PC-3 (cell line): ENCODE results near the gene IQGAP1. TPM values are rescaled to one million over a fixed set of nuclear protein-coding genes. Genes with fewer than 3 reads are reported as not detected.

Source experiments
- ATAC-seq: fragments of 200-7000 bp; cut with Tn5 transposase; 2 replicates; pipeline ENCODE4 v1.9.1; 2020; ENCODE audit warnings: mild to moderate bottlenecking, moderate library complexity
- BruUV-seq: library from RNA; stranded (reverse); fragments of 400-500 nt; replicated peaks from 2 replicates; lab custom pipeline; 2021; lab: Mats Ljungman, UMichigan
- CTCF ChIA-PET: fragments of 300-600 bp; sonication (Branson Sonifier 250); formaldehyde crosslinking; loops from one replicate; lab custom pipeline; 2022; ENCODE audit warnings: antibody characterized with exemption; lab: Charles Lee
- POLR2A ChIA-PET: fragments of 300-600 bp; sonication (Branson Sonifier 250); formaldehyde crosslinking; loops from one replicate; lab custom pipeline; 2022; ENCODE audit warnings: antibody characterized with exemption; ENCODE audit not compliant: unreplicated experiment; lab: Charles Lee
- DNase-seq: peaks from one replicate; pipeline ENCODE4 v3.0.0-alpha.2; 2015
- H2AFZ ChIP-seq: fragments of 300-600 bp; sonication (generic); 2 replicates; pipeline ENCODE4 v1.6.0; 2016; ENCODE audit warnings: antibody characterized with exemption, low read length
- H3F3A ChIP-seq: fragments of 300-600 bp; sonication (generic); one replicate; pipeline ENCODE4 v1.6.0; 2017; ENCODE audit warnings: antibody characterized with exemption, low read length, control low read depth, mild to moderate bottlenecking; ENCODE audit not compliant: unreplicated experiment
- H3K27ac ChIP-seq: fragments of 300-600 bp; sonication (generic); 2 replicates; pipeline ENCODE4 v1.5.1; 2016; ENCODE audit warnings: mild to moderate bottlenecking, low read length
- H3K27me3 ChIP-seq: fragments of 300-600 bp; sonication (generic); 2 replicates; pipeline ENCODE4 v1.6.1; 2016; ENCODE audit warnings: low read length, mixed read lengths
- H3K36me3 ChIP-seq: fragments of 300-600 bp; sonication (generic); 2 replicates; pipeline ENCODE4 v1.6.1; 2016; ENCODE audit warnings: low read depth, mixed run types, low read length, mixed read lengths
- H3K4me1 ChIP-seq: fragments of 300-600 bp; sonication (generic); 2 replicates; pipeline ENCODE4 v1.5.1; 2016; ENCODE audit warnings: low read length; ENCODE audit not compliant: insufficient read depth
- H3K4me2 ChIP-seq: fragments of 300-600 bp; sonication (generic); 2 replicates; pipeline ENCODE4 v1.6.0; 2016; ENCODE audit warnings: low read length
- H3K4me3 ChIP-seq: fragments of 300-600 bp; sonication (generic); 2 replicates; pipeline ENCODE4 v1.5.1; 2016; ENCODE audit warnings: mild to moderate bottlenecking, low read length, mixed read lengths
- H3K79me2 ChIP-seq: fragments of 300-600 bp; sonication (generic); 2 replicates; pipeline ENCODE4 v1.6.1; 2017; ENCODE audit warnings: low read length, mixed read lengths
- H3K9ac ChIP-seq: fragments of 300-600 bp; sonication (generic); 2 replicates; pipeline ENCODE4 v1.6.0; 2016; ENCODE audit warnings: mild to moderate bottlenecking, low read length
- H3K9me2 ChIP-seq: fragments of 300-600 bp; sonication (generic); replicated peaks from 2 replicates; pipeline ENCODE4 v1.6.1; 2016; ENCODE audit warnings: mixed run types, low read length, mixed read lengths
- H3K9me3 ChIP-seq: fragments of 300-600 bp; sonication (generic); 2 replicates; pipeline ENCODE4 v1.6.1; 2016; ENCODE audit warnings: low read length, mixed read lengths
- H4K20me1 ChIP-seq: fragments of 300-600 bp; sonication (generic); 2 replicates; pipeline ENCODE4 v1.6.1; 2016; ENCODE audit warnings: low read length, mixed read lengths
- EZH2 ChIP-seq: fragments of 300-600 bp; sonication (generic); IDR thresholded peaks from one replicate; pipeline ENCODE4 v1.6.1; 2017; ENCODE audit warnings: antibody characterized with exemption, mild to moderate bottlenecking, low read length; ENCODE audit not compliant: unreplicated experiment
- EZH2phosphoT487 ChIP-seq: fragments of 300-600 bp; sonication (generic); IDR thresholded peaks from 2 replicates; pipeline ENCODE4 v1.6.1; 2018; ENCODE audit warnings: mild to moderate bottlenecking, antibody characterized with exemption, low read length, borderline replicate concordance
- intact Hi-C: fragments of 100-400 bp; cut with micrococcal nuclease; formaldehyde crosslinking; loops from 2 replicates; pipeline ENCODE4 v1.9.0; 2023
- total RNA-seq: library from RNA; depleted of rRNA; stranded (reverse); fragments of >200 nt; gene quantifications from 2 replicates; pipeline ENCODE4 v1.2.3, GENCODE V29; 2014
- TF ChIP-seq, protein P1 (sequence below): fragments of 300-600 bp; sonication (generic); conservative IDR thresholded peaks from 2 replicates; pipeline ENCODE4 v1.5.1; 2017; ENCODE audit warnings: antibody characterized with exemption, low read depth, mild to moderate bottlenecking, low read length

The IQGAP1 gene
- total RNA-seq, 1 experiment from 2014 or later, result 139 TPM

DNA sequence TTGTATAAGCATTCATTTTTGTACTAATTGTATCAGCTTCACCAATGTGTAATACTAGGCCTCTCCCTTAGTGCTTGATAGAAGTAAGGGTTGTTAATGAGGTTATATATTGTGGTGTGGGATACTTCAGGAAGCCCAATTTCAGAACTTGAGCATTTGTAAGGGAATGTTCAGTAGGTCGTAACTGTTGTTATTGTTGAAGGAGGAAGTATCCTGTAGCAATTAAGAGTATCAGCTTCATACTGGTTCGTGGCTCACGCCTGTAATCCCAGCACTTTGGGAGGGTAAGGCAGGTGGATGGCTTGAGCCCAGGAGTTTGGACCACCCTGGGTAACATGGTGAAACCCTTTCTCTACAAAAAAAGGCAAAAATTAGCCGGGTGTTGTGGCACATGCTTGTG, 30.6 kb downstream of the IQGAP1 start:
- ChIA-PET CTCF (no interaction called here), POLR2A (no interaction called here)
- no TSS peak for BruUV-seq
- peaks cover 7% of the 10 kb centered on the region for H3F3A ChIP-seq
- H3K36me3 ChIP-seq, result no peaks in the 10 kb centered on the region
- H3K9ac ChIP-seq, result no peak overlapping the region
- no peak overlapping the region for H3K4me3 ChIP-seq
- no peak for DNase-seq
- peaks cover 8% of the 10 kb centered on the region; the same call in 1 of the 2 replicates for H4K20me1 ChIP-seq
- H3K27me3 ChIP-seq, result no peaks in the 10 kb centered on the region
- H3K9me2 ChIP-seq, result no peaks in the 10 kb centered on the region
- peak overlapping the region; percentile 82 for H3K4me2 ChIP-seq
- intact Hi-C loops, result no loop called here
- no peak overlapping the region for H2AFZ ChIP-seq
- peak overlapping the region; percentile 77 for H3K27ac ChIP-seq
- TF ChIP-seq EZH2phosphoT487 (no peak), EZH2 (no peak)
- TF ChIP-seq, protein P1, sequence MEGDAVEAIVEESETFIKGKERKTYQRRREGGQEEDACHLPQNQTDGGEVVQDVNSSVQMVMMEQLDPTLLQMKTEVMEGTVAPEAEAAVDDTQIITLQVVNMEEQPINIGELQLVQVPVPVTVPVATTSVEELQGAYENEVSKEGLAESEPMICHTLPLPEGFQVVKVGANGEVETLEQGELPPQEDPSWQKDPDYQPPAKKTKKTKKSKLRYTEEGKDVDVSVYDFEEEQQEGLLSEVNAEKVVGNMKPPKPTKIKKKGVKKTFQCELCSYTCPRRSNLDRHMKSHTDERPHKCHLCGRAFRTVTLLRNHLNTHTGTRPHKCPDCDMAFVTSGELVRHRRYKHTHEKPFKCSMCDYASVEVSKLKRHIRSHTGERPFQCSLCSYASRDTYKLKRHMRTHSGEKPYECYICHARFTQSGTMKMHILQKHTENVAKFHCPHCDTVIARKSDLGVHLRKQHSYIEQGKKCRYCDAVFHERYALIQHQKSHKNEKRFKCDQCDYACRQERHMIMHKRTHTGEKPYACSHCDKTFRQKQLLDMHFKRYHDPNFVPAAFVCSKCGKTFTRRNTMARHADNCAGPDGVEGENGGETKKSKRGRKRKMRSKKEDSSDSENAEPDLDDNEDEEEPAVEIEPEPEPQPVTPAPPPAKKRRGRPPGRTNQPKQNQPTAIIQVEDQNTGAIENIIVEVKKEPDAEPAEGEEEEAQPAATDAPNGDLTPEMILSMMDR, result no peak
- ATAC-seq, result no peak
- peaks cover 82% of the 10 kb centered on the region for H3K79me2 ChIP-seq
- peaks cover 52% of the 10 kb centered on the region for H3K4me1 ChIP-seq
- H3K9me3 ChIP-seq, result no peaks in the 10 kb centered on the region

DNA sequence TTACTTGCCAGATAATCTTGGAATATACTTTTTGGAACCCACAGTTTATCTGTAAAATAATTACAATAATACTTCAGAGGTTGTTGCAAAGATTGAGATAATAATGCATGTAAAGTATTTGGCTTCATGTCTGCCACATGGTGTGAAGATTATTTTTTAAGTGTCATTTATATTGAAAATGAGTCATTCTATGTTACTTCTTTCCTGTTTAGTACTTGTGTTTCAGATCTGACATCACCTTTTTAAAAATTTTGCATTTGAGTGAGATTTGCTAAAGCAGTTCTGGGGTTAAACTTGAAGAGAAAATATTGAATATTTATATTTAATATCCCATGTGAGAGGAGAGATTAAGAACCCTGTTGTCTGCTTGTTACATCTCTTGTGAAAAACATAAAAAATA, 31.2 kb downstream of the IQGAP1 start:
- ATAC-seq (no peak; the same call in 1 of the 2 replicates), DNase-seq (no peak)
- ChIA-PET CTCF (no interaction called here), POLR2A (interaction anchor here (0.6 to 0.7 kb wide), 2 partner anchors 15 to 32 kb away, joined by 5 to 9 read pairs; no protein-coding TSS in a partner anchor)
- H3K4me2 ChIP-seq, result peak overlapping the region; percentile 82
- TF ChIP-seq EZH2 (no peak), EZH2phosphoT487 (no peak)
- TF ChIP-seq, protein P1, result no peak
- H3K9ac ChIP-seq, result no peak overlapping the region
- H3K9me3 ChIP-seq, result no peaks in the 10 kb centered on the region
- BruUV-seq, result no TSS peak
- no peaks in the 10 kb centered on the region for H3K36me3 ChIP-seq
- no peak overlapping the region; the same call in 1 of the 2 replicates for H3K4me3 ChIP-seq
- no peaks in the 10 kb centered on the region for H3K27me3 ChIP-seq
- peaks cover 84% of the 10 kb centered on the region for H3K79me2 ChIP-seq
- H3F3A ChIP-seq, result peaks cover 6% of the 10 kb centered on the region
- no peak overlapping the region for H2AFZ ChIP-seq
- intact Hi-C loops, result no loop called here
- H3K9me2 ChIP-seq, result no peaks in the 10 kb centered on the region
- H4K20me1 ChIP-seq, result peaks cover 9% of the 10 kb centered on the region; the same call in 1 of the 2 replicates
- peaks cover 47% of the 10 kb centered on the region for H3K4me1 ChIP-seq
- H3K27ac ChIP-seq, result peak overlapping the region; percentile 77

DNA sequence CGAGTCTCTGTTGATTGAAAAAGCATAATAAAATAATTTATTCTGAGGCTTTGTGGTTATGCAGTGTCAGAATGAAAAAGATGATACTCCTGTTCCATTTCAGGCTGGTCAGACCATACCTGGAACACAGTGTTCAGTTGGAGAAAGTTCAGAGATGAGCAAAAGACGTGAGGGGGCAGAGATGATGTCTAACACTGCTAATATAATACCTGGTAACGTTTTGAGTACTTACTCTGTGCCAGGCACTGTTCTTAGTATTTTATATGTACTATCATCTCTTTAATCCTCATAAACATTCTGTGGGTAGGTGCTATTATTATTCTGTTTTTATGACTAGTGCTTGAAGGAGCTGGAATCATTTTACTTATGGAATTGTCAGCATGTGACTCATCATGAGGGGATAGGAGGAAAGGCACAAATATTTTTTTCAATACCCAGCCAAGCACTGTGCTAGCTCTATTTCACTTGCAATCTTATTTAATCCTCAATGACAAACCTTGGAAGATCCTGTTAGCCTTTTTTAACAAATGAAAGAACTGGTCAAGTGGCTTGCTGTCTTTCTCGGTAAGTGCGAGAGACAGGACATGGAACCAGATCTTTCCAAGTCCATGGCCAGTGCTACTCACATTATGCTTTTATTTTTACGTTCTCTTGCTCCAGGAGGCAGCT, 31.8 kb downstream of the IQGAP1 start:
- Histone ChIP-seq H3K9ac (peak overlapping the region; percentile 23; the same call in 1 of the 2 replicates), H3K4me3 (peak overlapping the region; percentile 50; the same call in 1 of the 2 replicates), H3K9me3 (no peaks in the 10 kb centered on the region), H3K27ac (peak overlapping the region; percentile 77), H3K9me2 (no peaks in the 10 kb centered on the region), H3K79me2 (peaks cover 80% of the 10 kb centered on the region), H3K4me2 (peak overlapping the region; percentile 82), H3K36me3 (no peaks in the 10 kb centered on the region), H4K20me1 (peaks cover 9% of the 10 kb centered on the region; the same call in 1 of the 2 replicates), H2AFZ (no peak overlapping the region), H3K4me1 (peaks cover 41% of the 10 kb centered on the region), H3F3A (peaks cover 6% of the 10 kb centered on the region), H3K27me3 (no peaks in the 10 kb centered on the region)
- no TSS peak for BruUV-seq
- ATAC-seq (peak; percentile 91), DNase-seq (peak; percentile 93)
- TF ChIP-seq EZH2phosphoT487, result no peak
- no peak for TF ChIP-seq EZH2
- TF ChIP-seq, protein P1, result no peak
- ChIA-PET POLR2A (interaction anchor here (0.5 to 0.7 kb wide), 4 partner anchors 14 to 80 kb away, joined by 3 to 9 read pairs (median 4); no protein-coding TSS in a partner anchor), CTCF (interaction anchor here (0.9 kb wide), 1 partner anchor 100 kb away, joined by 4 read pairs; no protein-coding TSS in a partner anchor)
- intact Hi-C loops, result no loop called here
